GM21529 (cell line): ENCODE data around the gene KRTAP5-3.

Experiments
- ATAC-seq: cut with Tn5 transposase; IDR thresholded peaks from one replicate; pipeline ENCODE4 v1.9.1; 2021; ENCODE audit not compliant: unreplicated experiment

Gene KRTAP5-3

GRCh38 chr11:1643146-1643690, 35.0 kb upstream of the KRTAP5-3 start:
- ATAC-seq, result no peak

- ATAC-seq, result no peak
Observed at GRCh38 chr11:1642288-1643145, 34.3 kb upstream of the KRTAP5-3 start.

DNA sequence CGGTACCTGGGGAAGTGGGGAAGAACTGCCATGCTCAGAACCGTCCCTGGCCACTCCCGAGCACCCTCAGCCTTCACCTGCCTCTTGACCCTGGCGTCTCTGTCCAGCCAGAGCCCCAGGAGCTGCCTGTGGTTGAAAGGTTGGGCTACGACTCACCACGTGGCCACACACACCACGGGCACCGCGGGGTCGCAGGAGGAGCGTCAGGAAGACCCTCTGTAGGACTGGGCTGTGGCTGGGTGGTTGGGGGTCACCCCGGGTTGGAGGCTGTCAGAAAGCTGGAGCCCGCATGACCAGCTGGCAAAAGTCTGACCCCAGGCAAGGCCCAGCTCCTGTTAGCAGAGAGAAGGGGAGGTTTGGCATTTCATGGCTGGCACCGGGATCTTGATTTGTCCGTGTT, 32.8 kb upstream of the KRTAP5-3 start:
- ATAC-seq, result no peak

DNA sequence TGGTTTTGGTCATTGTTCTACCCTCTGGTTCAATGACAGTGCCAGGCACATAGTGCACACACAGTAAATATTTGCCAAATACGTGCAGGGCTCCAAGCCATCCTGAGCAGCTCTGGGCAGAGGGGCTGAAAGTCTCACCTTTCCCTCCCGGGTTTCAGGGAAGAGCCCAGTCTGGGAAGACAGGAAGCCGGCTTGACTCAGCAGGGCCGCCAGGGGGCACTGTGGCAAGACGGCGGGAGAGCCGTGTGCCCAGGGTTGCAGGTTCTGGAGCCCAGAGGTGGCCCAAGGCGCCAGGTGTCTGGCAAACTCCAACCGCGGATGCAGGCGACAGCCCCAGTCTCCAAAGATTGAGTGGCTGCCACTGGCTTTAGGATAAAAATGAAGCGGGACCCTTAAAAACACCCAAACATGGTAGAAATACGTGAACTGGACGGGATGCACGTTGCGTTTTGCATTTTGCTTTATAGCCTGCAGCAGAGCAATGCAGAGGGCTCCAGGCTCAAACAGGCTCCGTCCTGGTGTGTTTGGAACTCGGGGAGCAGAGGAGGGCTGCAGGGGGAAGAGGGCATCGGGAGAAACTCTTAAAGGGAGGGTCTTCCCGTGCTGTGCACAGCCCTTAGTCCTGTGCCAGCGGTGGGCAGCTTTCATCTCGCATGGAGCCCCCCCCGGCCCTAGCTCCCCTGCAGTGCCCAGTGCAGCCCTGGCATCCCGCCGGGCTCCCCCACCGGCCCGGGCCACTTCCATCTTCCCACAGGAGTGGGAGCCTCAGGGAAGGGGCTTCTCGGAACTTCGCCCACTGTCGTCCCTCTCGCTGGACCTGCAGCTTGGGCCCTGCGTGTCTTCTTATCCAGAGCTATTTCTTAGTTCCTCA, 32.0 kb upstream of the KRTAP5-3 start:
- ATAC-seq, result no peak

- no peak for ATAC-seq
Observed at GRCh38 chr11:1639666-1640065, 31.4 kb upstream of the KRTAP5-3 start.

DNA sequence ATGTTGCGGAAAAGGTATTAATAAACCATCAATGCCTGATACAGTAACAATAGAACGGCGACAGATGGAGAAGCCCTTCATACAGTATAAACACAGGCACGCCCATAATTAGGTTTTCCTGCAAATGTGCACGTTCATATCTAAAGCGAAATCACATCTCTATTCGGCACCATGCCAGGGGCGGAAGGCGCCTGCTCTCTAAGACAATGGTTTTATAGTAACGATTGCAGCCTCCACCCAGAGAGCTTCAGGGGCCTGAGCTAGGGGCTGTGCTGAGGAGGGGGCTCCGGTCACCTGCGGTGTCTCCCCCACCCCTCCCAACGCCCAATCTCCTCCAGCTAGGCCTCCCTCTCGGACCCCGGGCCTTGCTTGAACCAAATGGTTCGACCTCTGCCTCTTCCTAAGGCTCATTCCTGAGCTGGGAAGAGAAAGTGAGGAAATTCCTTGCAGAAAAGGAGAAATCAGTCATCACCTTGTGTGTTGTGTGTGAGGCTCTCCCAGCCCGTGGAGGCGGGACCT, 30.9 kb upstream of the KRTAP5-3 start:
- no peak for ATAC-seq

GRCh38 chr11:1638344-1638743, 30.1 kb upstream of the KRTAP5-3 start:
- no peak for ATAC-seq

DNA sequence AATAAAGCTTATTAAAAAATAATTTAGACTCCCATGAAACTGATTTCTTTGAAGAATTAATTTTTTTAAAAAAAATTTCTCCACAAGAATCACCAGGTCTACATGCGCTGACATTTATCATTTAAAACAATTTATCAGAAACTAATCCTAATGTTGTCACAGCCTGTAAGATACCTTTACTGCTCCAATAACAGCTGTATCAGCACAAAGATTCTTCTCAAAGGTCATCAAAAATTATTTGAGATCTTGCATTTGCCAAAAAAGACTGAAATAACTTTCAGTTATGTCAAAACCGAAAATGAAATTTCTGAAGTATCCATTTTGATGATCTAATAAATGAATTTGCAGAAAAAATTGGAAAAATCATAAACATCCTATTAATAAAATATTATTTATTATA, 29.4 kb upstream of the KRTAP5-3 start:
- ATAC-seq, result no peak

GRCh38 chr11:1636291-1636950, 28.2 kb upstream of the KRTAP5-3 start:
- ATAC-seq, result no peak

DNA sequence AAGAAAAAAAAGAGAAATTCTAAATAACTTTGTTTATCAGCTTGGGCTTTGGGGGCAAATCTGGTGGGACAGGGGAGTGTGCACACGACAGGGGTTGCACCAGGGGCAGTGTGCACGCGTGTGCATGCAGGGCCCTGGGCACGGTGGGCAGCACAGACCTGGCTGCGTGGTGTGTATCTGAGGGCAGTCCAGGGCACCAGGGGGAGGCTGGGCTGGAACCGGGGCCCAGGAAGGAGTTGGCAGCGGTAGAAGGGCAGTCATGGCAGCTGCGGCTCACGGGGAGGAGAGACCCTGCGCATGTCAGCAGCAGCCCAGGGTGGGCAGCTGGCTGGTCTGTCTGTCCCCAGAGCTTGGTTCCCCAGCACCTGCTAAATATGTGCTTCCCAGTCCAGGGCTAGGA, 25.6 kb upstream of the KRTAP5-3 start:
- ATAC-seq, result no peak

- ATAC-seq, result no peak
Observed at GRCh38 chr11:1632053-1632714, 23.9 kb upstream of the KRTAP5-3 start.

GRCh38 chr11:1631066-1631568, 22.9 kb upstream of the KRTAP5-3 start:
- ATAC-seq, result no peak

- ATAC-seq, result no peak
Observed at GRCh38 chr11:1630271-1630670, 22.0 kb upstream of the KRTAP5-3 start.

DNA sequence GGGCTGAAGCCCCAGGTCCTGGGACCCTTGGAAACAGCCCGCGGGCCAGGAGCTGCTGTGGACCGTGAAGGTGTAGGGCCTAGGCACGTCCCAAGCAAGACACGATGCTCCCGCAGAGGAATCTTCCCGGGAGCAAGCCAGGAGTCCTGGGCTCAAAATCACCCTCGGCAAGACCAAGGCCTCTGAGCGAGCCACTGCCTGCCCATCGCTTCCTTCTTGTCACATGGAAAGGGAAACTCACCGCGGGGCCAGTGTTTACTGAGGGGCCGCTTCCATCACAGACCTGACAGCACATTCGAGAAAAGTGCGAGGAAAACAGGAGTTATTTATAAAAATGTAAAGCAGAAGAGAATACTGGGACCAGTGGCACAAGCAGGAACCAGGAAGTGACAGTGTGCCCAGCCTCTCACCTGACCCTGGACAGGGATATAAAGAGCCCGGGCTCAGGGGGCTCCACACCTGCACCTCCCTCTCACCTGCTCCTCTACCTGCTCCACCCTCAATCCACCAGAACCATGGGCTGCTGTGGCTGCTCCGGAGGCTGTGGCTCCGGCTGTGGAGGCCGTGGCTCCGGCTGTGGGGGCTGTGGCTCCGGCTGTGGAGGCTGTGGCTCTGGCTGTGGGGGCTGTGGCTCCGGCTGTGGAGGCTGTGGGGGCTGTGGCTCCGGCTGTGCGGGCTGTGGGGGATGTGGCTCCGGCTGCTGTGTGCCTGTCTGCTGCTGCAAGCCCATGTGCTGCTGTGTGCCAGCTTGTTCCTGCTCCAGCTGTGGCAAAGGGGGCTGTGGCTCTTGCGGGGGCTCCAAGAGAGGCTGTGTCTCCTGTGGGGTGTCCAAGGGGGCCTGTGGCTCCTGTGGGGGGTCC, 21.3 kb upstream of the KRTAP5-3 start, which contains the start of gene KRTAP5-5:
KRTAP5-5 (plus strand) TSS at position 450 of the 860 bp plus-strand sequence; CDS start at position 516, 66 bp downstream.
- no peak for ATAC-seq

GRCh38 chr11:1628506-1629325, 20.5 kb upstream of the KRTAP5-3 start:
- ATAC-seq, result no peak

GRCh38 chr11:1625541-1625940, 17.3 kb upstream of the KRTAP5-3 start:
- no peak for ATAC-seq

GRCh38 chr11:1624621-1625020, 16.4 kb upstream of the KRTAP5-3 start:
- no peak for ATAC-seq

DNA sequence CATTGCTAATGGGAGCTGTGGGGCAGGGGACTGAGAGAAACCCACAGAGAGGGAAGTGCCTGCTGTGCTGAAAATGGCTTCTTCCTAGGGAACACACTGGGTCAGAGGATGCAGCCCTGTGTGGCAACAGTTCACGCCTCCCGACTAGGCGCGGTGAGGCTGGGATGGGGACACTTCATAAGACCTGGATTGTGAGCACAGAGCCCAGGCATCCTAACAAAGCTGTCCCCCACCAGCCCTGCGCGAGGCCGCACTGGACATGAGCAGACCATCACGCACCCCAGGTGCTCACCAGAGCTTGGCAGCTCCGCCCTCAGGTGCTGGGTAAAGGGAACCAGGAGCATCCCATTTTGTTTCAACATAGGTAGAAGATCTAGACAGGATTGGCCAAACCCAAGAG, 15.5 kb upstream of the KRTAP5-3 start:
- ATAC-seq, result no peak
